ENCODE measurements around the gene SPTLC3. TPM values are rescaled to one million over a fixed set of nuclear protein-coding genes. Genes with fewer than 3 reads are reported as not detected.

SPTLC3 gene
- total RNA-seq, 4 donors from 2014 or later = 9.2 to 17.1 (median 13.9) TPM

- TF ChIP-seq CTCF (IDR thresholded peaks at IDR 0.05) (no peak), POLR2A (IDR thresholded peaks at IDR 0.05) (no peak), EP300 (IDR thresholded peaks at IDR 0.05) (no peak)
- DNase-seq (ENCODE audit: low spot score in 2 of 2) = peak; percentile 14 to 18
- 15 to 17% methylated on average over 4 of the region's 4 CpGs for WGBS, 2 donors
- H3K9me3 ChIP-seq = no peaks in the 10 kb centered on the region
- H3K27me3 ChIP-seq = no peaks in the 10 kb centered on the region
- peaks cover 0 to 17% (median 6%) of the 10 kb centered on the region in 4 donors for H3K4me1 ChIP-seq
- H3K4me3 ChIP-seq = no peak overlapping the region
- peaks cover 0 to 10% (median 0%) of the 10 kb centered on the region in 3 donors for H3K36me3 ChIP-seq
- H3K27ac ChIP-seq = peak overlapping the region in 2 of 4 donors; percentile 13 to 59
Observed at GRCh38 chr20:13158369-13158768, 149.6 kb downstream of the SPTLC3 start.

GRCh38 chr20:13159889-13160288 lies 151.1 kb downstream of the SPTLC3 start:
- Histone ChIP-seq H3K9me3 (no peaks in the 10 kb centered on the region), H3K4me1 (peaks cover 0 to 17% (median 6%) of the 10 kb centered on the region in 4 donors), H3K36me3 (peaks cover 0 to under 1% (median 0%) of the 10 kb centered on the region in 3 donors), H3K27ac (no peak overlapping the region), H3K4me3 (no peak overlapping the region), H3K27me3 (no peaks in the 10 kb centered on the region)
- TF ChIP-seq EP300 (IDR thresholded peaks at IDR 0.05) (no peak), CTCF (IDR thresholded peaks at IDR 0.05) (no peak), POLR2A (IDR thresholded peaks at IDR 0.05) (no peak)
- no peak for DNase-seq (ENCODE audit: low spot score in 2 of 2)
- WGBS, 2 donors = 88 to 91% methylated on average over 9 of the region's 9 CpGs

GRCh38 chr20:13165203-13165602 lies 156.4 kb downstream of the SPTLC3 start:
- H3K36me3 ChIP-seq = no peaks in the 10 kb centered on the region
- H3K4me3 ChIP-seq = no peak overlapping the region
- no peak for DNase-seq (ENCODE audit: low spot score in 2 of 2)
- no peaks in the 10 kb centered on the region for H3K9me3 ChIP-seq
- TF ChIP-seq EP300 (IDR thresholded peaks at IDR 0.05) (no peak), POLR2A (IDR thresholded peaks at IDR 0.05) (no peak), CTCF (IDR thresholded peaks at IDR 0.05) (no peak)
- no peaks in the 10 kb centered on the region for H3K27me3 ChIP-seq
- H3K4me1 ChIP-seq = no peaks in the 10 kb centered on the region
- WGBS, 2 donors = 67 to 74% methylated on average over 4 of the region's 4 CpGs
- H3K27ac ChIP-seq = no peak overlapping the region

GRCh38 chr20:13166011-13166410 lies 157.2 kb downstream of the SPTLC3 start:
- 86 to 91% methylated on average over 5 of the region's 5 CpGs for WGBS, 2 donors
- no peaks in the 10 kb centered on the region for H3K36me3 ChIP-seq
- DNase-seq (ENCODE audit: low spot score in 2 of 2) = no peak
- H3K27me3 ChIP-seq = no peaks in the 10 kb centered on the region
- no peak overlapping the region for H3K27ac ChIP-seq
- H3K4me1 ChIP-seq = no peaks in the 10 kb centered on the region
- no peak overlapping the region for H3K4me3 ChIP-seq
- H3K9me3 ChIP-seq = no peaks in the 10 kb centered on the region
- TF ChIP-seq POLR2A (IDR thresholded peaks at IDR 0.05) (no peak), EP300 (IDR thresholded peaks at IDR 0.05) (no peak), CTCF (IDR thresholded peaks at IDR 0.05) (no peak)

GRCh38 chr20:13166437-13166836 lies 157.7 kb downstream of the SPTLC3 start:
- WGBS, 2 donors = 93 to 96% methylated on average over 3 of the region's 3 CpGs
- no peaks in the 10 kb centered on the region for H3K27me3 ChIP-seq
- no peak overlapping the region for H3K4me3 ChIP-seq
- no peaks in the 10 kb centered on the region for H3K4me1 ChIP-seq
- H3K36me3 ChIP-seq = no peaks in the 10 kb centered on the region
- TF ChIP-seq POLR2A (IDR thresholded peaks at IDR 0.05) (no peak), EP300 (IDR thresholded peaks at IDR 0.05) (no peak), CTCF (IDR thresholded peaks at IDR 0.05) (no peak)
- DNase-seq (ENCODE audit: low spot score in 2 of 2) = no peak
- H3K9me3 ChIP-seq = no peaks in the 10 kb centered on the region
- no peak overlapping the region for H3K27ac ChIP-seq

Measured in tibial nerve (tissue), 4 donors.